NCI-H345 treated with DMSO at 0.1 percent for 48 hours (cell line): ENCODE data around the gene ILRUN.
"Not testable (repeated sequence)": the region's sequence is repeated elsewhere in the genome, so short reads cannot be mapped to it uniquely, and the experiment has no call there.

ENCODE experiments used
- DNase-seq: peaks from one replicate; lab custom pipeline; 2025; ENCODE audit not compliant: unreplicated experiment; lab: John Stamatoyannopoulos, UW

The ILRUN gene

DNA sequence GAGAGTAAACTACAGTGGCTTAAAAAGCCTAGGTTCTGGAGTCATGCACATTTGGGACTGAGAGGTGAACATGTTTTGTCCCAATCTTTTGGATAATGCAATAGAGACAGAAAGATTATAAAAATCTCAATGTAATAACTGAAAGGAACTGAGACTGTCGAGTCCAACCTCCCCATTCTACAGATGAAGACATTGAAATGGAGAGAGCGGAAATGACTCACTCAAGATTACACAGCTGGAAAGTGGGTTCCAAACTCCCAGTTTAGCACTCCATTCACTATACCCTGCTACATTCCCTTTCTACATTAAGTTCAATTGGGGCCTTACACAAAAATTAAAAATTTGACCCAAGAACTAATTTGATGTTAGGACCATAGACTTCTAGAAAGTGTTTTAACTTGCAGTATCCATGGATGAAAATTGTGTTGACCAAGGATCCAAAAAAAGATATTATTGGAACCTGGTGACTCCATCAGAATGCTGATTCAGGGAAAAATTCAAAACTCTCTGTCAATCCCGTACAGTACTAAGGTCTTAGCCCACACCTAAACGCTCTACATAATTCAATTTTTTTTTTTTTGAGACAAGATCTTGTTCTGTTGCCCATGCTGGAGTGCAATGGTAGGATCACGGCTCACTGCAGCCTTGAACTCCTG is 1.5 kb upstream of the ILRUN start:
- DNase-seq = no peak

DNA sequence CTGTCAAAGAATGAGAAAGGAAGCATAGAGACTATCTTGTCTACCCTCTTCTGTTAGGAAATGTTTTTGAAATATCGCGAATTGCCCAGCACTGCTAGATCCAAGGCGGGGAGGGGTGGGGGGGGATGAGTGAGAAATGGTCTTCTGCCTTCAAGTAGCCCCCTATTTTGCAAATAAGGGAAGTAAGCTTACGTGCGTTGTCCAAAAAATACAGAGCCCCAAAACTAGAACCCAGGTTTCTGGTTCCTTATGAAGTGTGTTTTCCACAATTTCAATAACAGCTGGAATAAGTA is 923 bp upstream of the ILRUN start:
- DNase-seq = no peak

DNA sequence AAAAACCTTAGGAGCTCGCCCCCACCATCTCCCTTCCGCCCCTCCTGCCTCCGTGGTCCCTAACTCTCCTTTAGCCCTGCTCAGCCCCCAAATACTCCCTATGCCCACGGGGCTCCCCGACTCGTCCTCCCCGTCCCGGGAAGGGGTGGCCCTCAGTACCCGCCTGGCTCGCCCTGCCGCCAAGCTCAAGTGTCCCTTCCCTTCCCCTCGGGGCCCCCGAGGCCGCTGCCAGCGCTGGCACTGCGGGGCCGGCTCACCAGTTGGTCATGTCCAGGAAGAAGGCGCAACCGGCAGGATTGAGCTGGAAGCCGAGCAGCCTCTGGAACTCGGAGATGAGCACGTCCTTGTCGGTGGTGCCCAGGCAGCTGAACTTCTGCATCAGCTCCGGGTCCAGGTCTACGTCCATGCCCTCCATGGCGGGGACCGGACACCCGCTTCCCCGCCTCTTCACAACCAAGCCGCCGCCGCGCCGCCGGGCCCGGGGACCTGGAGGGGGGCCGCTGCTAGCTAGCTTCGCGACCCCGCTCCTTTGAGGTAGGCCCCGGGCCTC is 303 bp downstream of the ILRUN start:
- no peak for DNase-seq

DNA sequence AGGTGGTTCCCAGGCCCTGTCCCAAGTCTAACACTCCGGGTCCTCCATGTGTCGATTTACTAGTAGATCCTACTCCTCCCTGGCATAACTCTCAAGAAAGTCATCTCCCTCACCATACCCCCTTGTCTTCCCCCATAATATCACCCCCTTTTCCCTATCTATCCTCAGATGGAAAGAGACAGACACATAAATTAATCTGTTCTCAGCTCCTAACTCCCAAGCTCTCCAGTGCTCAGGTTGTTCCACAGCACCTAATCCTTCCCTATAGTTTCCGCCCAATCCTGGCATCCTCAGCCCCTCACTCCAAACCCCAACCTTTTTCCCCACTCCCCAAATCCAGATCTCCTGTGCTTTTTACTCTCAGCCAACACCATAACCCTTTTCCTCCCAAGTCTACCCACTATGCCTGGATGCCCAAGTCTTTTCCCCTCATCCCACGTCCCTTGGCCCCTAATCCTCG is 808 bp downstream of the ILRUN start:
- no peak for DNase-seq

DNA sequence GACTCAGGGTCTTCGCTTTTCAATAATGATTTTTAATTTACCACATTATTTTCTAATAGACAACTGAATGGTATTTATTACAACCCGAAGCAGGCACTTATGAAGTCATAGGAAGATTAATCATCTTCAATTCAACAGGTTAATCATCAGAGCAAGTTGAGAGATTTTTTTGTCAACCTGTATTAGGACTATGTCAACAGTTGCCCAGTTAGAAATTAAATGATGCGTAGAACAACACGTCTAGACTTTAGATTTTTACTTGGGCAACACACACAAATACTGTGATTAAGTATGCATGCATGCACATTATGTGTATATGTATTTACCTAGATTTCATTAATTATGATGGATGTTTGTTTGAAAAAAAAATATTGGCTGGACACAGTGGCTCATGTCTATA is 4.3 kb downstream of the ILRUN start:
- DNase-seq = no peak

DNA sequence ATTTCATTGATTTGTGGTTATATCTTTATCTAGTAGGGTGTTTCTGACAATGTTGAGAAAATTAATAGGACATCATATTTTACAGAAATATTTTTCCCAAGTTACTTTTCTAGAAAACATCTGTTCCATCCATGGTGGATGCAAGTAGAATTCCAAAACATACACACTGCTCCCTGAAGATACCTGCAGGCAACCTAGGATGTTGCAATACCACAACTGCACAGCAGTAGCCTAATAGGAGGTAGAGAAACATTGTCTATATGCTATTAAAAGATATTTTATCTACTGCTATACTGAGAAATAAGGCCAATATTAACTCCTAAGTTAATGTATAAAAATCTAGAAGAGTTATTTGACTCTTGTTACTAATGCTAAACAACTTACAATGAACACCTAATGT is 6.8 kb downstream of the ILRUN start:
- DNase-seq = no peak

DNA sequence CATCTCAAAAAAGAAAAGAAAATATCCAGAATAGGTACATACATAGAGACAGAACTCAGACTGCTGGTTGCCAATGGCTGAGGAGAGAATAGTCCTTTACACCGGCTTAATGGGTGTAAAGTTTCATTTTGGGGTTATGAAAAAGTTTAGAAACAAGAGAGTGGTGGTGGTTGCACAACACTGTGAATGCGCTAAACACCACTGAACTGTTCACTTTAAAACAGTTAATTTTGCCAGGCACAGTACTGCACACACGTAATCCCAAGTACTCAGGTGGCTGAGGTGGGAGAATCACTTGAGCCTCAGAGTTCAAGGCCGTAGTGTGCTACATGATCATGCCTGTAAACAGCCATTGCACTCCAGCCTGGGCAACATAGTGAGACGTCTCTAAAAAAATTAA is 7.6 kb downstream of the ILRUN start:
- no peak for DNase-seq

DNA sequence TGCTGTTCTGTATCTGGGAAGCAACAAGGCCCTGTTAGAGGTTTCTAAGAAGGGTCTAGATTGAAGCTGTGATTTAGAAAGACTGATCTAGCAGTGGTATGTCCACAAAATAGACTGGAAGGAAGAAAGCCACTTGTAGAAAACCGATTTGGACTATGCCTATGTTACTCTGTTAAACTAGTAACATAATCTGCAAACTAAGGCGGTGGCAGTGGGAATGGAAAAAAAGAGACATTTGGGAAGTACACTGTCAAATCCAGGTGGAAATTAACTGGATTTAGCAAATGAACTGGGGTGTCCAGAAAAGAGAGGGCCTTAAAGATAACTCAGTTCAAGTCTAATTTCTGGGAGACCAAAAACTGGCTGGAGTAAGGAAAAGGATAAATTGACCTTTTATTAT is 11.6 kb downstream of the ILRUN start:
- no peak for DNase-seq

DNA sequence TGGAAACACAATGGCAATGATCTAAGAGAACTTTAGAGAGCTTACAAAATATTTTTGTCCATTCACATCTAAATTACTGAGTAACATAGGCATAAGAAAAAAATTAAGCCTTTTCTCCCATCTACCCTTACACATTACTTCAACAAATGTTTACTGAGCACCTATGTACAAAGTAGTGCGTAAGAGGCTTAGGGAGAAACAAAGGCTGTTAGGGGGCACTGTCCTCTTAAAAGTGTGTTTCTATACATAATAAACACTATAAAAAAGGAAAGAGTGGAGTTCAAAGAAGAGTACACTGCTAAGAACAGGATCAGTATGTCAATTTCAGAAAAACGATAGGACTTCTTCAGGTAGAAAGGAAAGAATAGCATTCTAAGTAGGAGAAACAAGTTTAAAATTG is 12.2 kb downstream of the ILRUN start:
- DNase-seq = no peak

DNA sequence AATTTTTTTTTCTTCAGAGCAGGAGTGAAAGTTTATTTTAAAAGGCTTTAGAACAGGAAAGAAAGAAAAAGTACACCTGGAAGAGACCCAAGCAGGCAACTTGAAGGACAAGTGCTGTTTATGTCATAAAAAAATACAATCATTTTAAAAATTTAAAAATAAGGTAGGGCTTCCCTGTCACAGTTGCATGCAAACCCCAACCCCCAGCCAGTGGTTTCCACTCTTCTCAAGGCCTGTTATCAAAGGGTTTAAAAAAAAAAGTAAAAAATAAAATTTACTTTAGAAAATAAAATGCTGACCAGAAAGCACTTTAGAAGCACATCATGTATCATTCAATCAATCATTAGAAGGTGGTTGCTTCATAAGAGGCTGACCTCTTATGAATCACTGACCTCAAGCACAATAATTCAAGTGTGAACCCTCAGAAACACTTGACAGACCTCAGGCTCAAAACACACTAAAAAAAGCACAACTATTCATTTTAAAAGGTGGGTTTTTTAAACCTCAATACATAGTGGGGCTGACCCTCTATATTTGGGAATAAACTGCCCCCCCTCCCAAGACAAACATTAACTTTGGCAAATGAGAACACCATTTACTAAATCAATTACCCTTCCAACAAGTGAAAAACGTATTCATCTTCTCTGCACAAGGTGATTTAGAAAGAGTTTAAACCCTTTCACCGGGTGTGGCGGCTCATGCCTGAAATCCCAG is 15.6 kb downstream of the ILRUN start:
- no peak for DNase-seq

DNA sequence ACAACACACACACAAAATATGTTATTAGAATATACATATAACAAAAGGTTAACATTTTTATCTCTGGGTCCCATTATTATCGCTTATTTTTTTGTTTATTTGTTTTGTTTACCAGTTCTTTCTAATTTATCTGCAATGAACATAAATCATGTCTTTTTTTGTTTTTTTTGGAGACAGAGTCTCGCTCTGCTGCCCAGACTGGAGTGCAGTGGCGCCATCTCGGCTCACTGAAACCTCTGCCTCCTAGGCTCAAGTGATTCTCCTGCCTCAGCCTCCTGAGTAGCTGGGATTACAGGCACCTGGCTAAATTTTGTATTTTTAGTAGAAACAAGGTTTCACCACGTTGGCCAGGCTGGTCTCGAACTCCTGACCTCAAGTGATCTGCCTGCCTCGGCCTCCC is 16.3 kb downstream of the ILRUN start:
- not testable (repeated sequence) for DNase-seq

DNA sequence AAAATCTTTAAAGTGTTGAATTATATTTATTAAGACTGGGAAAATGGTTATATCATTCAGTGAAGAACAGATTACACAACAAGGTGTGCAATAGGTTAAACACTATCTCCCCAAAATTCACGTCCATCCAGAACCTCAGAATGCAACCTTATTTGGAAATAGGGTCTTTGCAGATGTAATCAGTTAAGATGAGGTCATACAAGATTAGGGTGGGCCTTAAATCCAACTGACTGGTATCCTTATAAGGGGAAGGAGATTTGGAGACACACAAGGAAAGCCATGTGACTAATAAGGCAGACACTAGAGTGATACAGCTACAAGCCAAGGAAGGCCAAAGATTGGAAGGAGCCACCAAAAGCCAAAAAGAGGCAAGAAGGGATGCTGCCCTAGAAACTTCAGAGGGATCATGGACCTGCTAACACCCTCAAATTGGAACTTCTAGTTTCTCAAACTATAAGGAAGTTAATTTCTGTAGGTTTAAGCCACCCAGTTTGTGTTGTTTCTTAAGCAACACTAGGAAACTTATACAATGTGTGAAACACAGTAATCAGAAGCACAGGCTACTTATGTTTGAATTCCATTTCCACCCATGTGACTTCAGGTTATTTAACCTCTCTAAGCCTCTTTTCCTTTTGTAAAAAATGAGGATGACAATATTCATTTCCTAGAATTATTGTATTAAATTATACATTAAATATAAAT is 16.9 kb downstream of the ILRUN start:
- DNase-seq = no peak

DNA sequence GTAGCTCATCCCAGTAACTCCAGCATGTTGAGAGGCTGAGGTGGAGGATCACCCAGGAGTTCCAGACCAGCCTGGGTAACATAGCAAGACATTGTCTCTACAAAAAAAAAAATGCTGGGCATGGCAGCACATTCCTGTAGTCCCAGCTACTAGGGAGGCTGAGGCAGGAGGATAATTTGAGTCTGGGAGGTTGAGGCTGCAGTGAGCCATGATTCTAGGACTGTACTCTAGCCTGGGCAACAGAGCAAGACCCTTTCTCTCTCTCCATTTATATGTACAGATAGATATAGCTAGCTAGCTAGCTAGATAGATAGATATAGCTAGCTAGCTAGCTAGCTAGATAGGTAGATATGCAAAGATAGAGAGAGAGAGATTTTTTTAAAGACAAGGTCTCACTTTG is 20.4 kb downstream of the ILRUN start:
- DNase-seq = no peak

DNA sequence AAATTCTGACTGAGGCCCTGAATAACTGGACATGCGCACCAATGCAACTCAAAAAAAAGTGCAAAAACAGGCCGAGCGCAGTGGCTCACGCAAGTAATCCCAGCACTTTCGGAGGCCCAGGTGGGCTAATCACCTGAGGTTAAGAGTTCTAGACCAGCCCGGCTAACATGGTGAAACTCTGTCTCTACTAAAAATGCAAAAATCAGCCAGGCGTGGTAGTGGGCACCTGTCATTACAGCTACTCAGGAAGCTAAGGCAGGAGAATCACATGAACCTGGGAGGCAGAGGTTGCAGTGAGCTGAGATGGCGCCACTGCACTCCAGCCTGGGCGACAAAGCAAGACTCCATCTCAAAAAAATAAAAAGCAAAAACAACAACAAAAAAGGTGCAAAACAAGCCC is 21.6 kb downstream of the ILRUN start:
- not testable (repeated sequence) for DNase-seq

DNA sequence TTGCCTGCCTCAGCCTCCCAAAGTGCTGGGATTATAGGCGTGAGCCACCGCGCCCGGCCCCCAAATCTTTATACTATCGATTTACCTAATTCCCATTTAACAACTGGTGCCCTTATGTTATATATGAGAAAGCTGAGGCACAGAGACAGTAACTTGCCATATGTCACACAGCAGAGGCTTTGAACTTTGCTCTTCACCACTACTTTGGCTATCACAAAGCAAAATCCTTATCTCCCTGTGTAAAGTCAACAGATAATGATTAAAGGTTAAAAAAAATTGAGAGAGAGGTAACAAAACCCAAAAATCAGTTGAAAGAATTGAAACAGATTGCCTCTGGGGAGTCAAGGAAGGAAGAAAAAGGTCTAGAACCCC is 22.3 kb downstream of the ILRUN start:
- no peak for DNase-seq

DNA sequence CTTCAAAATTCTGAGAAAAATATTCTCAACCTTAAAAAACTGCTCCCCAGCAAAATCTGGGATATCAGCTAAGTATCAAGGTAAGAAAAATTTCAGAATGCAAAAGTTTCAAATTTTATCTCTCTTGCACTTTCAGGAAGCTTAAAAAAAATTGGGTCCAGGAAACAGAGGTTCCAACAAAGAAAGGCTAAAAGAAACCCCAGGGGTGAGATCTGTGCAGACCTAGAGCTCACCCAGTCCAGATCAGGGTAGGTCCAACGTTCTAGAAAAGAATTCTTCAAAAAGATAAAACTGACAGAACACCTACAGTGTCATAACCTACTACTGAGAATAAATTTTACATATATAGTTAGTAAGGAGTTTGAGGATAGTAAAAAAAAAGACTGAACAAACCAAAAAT is 23.5 kb downstream of the ILRUN start:
- DNase-seq = no peak

DNA sequence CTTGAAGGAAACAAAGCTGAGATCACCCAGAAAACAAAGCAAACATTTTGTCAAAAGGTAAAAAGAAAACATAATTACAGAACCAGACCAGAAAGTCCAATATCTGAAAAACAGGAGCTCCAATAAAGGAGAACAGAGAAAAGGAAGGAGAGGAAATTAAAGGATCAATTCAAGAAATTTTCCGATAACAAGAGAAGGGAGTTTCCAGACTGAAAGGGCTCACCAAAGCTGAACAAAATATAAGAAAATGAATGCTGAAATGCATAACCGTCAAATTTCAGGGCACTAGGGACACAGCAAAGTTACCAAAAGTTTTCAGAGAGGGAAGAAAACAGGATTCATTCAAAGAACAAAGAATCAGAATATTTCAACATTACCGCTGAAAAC is 23.9 kb downstream of the ILRUN start:
- DNase-seq = no peak

DNA sequence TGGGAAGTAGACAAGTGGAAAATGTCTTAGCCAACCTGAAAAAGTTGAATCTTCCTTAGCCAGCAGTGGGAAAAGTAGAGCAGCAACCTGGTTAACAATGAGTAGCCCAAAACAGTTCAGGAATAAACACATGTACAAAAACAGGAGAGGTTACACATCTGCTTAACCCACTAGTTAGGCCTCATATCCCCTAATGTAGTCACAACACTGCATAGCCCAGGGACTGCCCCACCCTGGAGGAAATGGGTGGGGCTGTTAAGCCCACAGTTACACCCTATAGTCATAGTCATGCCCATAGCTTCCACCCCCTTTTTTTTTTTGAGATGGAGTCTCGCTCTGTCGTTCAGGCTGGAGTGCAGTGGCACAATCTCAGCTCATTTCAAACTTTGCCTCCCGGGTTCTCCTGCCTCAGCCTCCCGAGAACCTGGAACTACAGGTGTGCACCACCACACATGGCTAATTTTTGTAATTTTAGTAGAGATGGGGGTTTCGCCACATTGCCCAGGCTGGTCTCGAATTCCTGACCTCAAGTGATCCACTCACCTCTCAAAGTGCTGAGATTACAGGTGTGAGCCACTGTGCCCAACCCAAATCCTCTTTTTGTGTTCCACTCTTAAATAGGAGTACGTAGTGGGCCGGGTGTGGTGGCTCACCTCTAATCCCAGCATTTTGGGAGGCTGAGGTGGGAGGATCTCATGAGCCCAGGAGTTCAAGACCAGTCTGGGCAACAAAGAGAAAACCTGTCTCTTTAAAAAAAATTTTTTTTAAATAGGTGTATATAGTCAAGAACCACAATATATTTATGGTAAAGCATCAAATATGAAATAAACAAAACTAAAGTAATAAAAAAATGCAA is 24.5 kb downstream of the ILRUN start:
- no peak for DNase-seq

DNA sequence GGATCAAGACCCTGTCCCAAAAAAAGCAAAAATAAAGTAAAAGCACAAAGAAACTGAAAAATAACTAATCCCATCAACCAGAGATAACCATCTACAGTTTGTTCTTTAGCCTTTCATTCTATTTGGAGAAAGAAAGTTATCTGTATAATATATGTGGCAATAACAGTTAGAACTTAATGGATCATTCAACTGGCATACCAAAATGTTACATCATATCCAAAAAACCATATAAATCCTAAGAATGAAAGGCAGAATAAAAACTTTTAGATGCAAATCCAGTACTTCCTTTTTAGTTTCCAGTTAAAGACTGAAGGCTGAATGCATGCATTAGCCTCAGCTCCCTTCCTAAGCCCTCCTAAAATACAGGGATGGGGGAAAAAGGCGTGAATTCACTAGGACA is 25.2 kb downstream of the ILRUN start:
- DNase-seq = no peak

DNA sequence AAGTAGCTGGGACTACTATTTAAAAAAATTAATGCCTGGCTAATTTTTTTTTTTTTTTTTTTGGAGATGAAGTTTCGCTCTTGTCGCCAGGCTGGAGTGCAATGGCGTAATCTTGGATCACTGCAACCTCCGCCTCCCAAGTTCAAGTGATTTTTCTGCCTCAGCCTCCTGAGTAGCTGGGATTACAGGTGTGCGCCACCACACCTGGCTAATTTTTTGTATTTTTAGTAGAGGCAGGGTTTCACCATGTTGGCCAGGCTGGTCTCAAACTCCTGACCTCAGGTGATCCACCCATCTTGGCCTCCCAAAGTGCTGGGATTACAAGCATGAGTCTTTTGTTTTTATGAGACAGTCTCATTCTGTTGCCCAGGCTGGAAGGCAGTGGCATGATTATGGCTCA is 27.8 kb downstream of the ILRUN start:
- not testable (repeated sequence) for DNase-seq

DNA sequence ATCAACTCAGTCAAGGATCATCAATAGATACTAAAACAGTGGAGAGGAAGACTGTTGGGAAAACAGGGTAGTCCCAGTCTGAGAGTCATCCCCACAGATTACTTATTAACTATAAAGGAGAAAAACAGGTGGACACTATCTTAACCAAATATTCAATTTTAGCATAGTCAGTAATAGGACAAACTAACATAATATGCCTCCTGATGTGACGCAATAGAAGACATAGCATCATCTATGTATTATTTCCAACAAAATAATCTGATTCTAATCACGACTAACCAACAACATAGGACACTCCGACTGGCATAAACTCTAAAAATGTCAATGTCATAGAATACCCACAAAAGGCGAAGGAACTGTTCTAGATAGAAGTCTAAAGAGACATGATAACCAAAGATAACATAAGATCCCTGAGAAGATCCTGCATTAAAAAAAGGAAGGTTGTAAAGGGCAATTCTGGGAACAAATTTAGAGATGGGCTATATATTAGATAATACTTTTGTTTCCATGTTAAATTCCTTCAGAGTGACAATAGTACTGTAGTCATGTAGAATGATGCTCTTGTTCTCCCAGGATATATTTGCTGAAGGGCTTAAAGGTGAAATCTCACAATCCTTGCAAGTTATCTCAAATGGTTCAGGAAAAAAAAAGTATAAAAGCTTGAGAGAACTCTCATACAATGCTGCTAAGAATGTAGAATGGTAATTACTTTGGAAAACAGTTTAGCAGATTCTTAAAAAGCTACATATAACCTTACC is 28.9 kb downstream of the ILRUN start:
- DNase-seq = no peak
